ENCODE results near the gene PEX1.

DNA sequence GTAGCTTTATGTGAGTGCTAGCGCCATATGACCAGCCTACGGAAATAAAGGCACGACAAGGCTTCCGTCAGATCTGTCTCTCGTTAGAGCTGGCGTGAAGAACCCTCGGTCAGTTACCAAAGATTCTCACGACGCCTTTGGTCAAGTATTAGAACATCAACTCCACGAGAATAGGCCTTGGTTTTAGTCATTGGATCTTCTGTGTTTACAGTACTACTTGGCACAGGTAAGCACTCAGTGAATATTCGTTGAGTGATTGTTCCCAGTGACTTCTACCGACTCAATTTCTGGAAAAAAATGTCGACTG lies 591 bp upstream of the PEX1 start:
- TF ChIP-seq CTCF (conservative IDR thresholded peaks at IDR 0.05) (no peak), ZFX (IDR thresholded peaks at IDR 0.05) (no peak)
